ENCODE results near the gene TTC9B.
"Not testable (repeated sequence)": the region's sequence is repeated elsewhere in the genome, so short reads cannot be mapped to it uniquely, and the experiment has no call there.

Gene TTC9B

DNA sequence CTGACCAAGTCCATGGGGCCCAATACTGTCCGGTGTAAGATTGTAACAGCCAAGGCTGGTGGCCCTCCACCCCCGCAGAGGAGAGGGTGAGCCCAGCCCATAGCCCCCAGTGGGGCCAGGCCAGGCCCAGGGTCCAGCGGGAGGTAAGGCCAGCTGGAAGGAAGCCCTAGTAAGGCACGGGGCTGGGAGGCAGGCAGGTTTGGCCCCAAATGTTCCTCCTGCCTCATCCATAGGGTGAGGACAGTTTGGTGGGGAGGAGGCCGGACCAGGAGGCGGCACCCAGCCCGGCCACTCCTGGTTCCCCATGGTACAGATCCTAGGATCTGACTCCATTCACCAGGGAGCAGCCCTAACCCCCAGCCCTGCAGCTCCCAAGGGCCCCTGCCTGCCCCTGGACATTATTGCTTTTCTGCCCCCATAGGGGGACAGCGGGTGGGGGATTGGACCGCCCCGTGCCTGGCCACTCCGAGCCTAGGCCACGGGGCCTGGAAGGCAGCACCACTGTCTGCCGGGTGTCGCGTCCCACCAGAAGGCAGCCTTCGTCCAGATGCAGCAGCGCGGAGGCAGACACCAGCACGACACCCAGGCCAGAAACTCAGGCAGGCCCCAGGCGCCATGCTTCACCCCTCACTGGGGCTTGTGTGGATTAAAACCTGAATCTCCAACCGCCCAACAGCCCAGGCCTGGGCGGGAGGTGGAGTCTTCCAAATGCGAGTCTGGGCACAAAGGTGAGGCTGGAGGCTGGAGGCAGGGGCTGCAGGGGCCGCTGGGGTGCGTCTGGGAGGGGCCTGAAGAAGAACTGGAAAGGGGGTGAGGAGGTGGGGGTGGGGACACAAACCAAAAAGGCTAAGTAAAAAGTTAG, 15.0 kb upstream of the TTC9B start:
- DNase-seq (ENCODE audit: low read depth in 3 of 3), result no peak

DNA sequence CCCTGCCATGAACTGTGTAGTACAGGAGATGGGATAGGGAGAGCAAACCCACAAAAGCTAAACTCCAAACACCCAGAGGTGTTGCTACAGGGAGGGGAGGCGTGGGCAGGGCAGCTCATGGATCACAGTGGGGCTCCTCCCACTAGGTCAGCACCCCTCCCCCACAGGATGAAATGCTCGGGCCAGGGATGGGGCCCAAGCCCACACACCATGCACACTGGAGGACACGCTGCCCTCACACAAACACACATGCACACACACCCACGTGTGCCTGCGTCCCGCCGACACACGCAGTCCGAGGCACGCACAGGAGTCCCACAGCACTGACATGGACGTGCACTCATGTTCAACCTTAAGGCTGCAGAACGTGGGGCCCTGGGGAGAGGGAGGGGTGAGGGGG, 14.3 kb upstream of the TTC9B start:
- no peak for DNase-seq (ENCODE audit: low read depth in 3 of 3)

DNA sequence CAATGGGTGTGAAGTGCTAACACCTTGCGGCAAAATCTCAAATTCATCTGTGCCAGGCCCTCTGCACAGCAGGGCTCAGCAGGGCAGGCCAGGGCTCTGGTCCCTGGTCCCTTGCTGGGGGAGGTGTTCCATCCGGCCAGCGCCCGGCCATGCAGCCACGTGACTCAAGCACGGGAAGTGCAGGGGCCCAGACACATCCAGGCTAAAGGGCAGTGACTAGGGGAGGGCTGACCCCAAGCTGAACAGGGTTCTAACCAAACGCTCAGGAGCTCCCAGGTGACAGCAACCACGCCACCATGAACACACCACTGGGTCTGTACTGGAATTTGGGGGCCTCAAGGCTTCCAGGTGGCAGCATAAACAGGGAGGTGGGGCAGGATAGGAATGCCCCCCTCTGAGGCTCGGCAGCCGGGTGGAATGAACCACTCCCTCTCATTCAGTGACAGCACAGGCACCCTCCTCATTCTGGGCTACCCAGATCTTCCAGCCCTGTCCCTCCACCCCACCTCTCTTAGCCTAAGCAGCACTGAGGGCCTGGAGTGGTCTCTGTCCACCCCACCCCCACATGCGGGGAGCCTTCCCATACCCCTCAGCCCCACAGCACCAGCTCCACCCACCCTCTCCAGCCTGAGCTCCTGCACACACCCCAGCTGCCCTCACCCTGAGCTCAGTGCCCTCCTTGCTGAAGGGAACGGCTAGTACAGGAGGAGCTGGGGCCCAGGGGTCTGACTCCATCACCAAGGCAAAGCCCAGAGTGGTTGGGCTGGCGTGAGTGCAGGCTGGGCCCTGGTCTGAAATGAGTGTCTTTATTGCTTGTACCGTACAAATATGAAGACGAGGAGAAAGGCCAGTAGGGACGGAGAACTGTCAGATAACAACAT, 13.6 kb upstream of the TTC9B start:
- DNase-seq (ENCODE audit: low read depth in 3 of 3), result no peak

DNA sequence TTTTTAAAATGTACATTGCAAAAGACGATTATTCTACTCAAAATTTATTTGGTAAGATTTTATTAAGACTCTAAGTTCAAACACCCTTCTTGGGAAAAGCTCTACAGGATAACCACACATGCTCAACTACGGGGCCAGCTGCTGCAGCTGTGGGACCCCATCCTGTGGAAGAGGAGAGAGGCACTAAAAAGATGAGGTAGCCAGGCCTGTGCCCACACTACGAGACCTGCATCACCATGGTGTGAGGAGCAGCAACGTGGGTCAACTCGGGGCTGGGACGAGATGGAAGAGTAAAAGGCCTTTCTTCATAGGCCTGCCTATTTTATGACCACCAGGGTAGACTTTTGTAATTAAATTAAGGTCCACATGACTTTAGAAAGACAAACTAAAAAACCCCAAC, 12.9 kb upstream of the TTC9B start:
- no peak for DNase-seq (ENCODE audit: low read depth in 3 of 3)

DNA sequence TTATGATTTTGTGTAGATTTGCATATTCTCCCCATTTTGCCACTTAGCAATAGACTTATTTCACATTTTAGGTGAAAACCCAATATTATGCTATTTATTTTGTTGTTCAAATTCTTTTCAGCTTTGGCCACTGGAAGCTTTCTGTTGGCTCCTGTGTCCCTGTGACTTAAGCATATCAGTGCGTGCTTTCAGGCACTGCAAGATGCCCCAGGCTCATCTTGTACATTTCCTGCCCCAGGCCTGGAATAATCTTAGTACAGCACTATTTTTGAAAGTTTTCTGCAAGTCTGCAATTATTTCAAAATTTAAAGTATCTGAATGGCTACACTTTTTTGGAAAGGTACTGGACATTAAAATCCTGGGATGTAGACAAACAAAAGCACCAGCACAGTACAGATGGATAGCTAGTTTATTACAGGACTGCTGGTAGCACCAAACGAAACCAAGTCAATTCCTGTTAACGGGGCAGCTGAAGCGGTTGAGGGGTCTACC, 11.8 kb upstream of the TTC9B start:
- DNase-seq (ENCODE audit: low read depth in 3 of 3), result no peak

DNA sequence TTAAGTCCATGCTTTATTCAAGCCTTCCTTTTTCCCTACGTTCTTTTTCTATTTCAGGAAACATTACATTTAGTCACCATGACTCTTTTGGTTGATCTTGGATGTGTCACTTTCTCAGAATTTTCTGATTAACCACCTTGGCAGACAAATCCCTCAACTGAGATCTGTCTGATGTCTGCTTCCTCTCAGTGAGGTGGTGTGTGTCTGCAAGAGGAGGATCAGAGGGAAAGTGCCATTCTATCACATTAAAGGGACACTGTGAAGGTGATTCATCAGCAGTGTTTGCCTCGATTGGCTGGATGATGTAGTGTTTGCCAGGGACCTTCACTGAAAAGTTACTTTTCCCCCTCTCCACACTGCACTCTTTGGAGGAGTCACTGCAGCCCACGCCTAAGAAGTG, 11.3 kb upstream of the TTC9B start:
- no peak for DNase-seq (ENCODE audit: low read depth in 3 of 3)

DNA sequence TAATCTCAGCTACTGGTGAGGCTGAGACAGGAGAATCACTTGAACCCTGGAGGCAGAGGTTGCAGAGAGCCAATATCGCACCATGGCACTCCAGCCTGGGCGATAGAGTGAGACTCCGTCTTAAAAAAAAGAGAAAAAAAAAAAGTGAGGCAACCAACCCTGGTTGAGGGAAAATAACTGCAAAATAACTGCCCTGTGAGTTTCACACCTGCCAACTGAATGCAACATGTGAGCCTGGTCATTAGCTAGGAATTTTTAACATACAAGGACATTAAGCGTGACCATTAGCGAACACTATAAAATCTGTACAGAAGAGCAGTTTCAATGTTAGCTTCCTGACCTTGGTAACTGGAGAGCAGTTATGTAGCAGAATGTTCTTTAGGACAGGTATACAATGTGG, 10.7 kb upstream of the TTC9B start:
- no peak for DNase-seq (ENCODE audit: low read depth in 3 of 3)

DNA sequence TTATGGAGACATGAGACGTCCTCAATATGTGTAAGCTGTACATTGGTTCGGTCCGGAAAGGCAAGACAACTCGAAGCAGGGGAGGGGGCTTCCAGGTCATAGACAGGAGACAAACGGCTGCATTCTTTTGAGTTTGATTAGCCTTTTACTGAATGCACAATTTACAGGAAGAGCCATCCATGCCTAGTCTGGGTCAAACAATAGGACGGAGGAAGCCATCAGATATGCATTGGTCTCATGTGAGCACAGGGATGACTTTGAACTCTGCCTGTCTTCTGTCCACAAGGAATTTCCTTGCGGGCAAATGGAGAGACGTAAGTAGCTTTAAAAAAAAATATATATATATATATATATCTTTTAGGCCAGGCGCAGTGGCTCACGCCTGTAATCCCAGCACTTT, 10.2 kb upstream of the TTC9B start:
- DNase-seq (ENCODE audit: low read depth in 3 of 3), result no peak

DNA sequence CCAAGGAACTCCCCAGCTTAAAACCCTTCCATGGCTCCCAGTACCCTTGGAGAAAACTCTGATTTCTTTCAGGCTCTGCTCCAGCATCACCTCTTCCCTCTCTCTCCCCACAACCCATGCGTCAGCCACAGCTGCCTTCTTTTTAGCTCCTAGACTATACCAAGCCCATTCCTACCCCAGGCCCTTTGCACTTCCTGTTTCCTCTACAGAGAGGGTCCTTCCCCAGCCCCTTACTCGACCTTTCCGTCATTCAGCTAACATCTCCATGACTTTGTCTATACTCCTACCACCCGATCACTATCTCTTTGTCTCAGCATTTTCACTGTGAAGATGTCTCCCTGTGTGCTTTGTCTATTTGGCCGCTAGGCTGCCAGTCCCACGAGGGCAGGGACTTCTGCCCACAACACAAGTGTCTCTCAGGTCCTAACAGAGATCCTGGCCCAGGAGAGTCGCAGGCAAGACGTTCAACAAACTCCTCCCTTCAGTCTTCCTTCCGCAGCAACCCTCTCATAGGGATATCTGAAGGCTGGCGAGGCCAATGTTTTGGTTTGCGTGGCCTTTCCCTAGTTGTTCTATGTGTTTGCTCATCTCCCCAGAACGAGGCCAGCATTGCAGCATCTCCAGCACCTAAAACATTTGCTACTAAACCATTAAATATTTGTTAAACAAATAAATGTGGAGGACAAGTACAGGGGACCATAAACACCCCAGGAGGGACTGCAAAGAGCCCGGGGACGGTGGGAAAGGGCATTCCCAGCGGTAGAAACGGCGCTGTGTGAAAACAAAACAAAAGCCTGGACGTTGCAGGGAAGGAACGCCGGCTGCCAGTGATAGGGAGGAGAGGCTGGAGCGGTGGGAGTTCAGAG, 7.5 kb upstream of the TTC9B start:
- DNase-seq (ENCODE audit: low read depth in 3 of 3), result no peak

DNA sequence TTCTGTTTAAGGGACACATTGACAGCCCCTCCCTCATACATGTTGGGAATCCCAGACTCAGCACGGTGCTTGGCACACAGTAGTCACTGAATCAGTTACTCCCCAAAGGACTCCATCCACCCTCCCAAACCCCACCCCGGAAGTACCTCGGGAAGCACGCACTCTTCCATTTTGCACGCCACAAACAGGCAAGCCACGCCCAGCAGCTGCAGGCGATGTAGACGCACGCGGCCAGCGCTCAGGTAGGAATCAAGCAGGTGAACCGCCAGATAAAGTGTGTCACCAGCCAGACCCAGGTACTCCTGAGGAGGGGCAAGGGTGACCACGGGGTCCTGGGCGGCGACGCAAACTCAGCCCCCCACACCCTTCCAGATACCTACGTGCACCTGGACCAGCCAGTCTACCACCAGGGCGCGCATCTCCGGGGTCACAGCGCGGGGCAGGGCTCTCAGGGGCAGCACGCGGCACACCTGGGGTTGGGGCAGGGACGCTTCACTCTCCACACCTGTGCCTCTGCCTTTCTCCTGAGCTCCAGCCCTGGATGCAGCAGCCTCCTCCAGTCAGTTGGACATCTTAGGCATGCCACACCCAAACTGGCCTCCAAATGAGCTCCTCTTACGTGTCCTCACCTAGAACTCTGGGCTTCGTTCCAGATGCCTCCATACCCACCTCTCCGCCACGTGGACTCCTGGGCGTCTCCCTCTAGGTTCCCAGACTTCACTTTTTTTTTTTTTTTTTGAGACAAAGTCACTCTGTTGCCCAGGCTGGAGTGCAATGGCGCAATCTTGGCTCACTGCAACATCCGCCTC, 6.4 kb upstream of the TTC9B start:
- no peak for DNase-seq (ENCODE audit: low read depth in 3 of 3)

DNA sequence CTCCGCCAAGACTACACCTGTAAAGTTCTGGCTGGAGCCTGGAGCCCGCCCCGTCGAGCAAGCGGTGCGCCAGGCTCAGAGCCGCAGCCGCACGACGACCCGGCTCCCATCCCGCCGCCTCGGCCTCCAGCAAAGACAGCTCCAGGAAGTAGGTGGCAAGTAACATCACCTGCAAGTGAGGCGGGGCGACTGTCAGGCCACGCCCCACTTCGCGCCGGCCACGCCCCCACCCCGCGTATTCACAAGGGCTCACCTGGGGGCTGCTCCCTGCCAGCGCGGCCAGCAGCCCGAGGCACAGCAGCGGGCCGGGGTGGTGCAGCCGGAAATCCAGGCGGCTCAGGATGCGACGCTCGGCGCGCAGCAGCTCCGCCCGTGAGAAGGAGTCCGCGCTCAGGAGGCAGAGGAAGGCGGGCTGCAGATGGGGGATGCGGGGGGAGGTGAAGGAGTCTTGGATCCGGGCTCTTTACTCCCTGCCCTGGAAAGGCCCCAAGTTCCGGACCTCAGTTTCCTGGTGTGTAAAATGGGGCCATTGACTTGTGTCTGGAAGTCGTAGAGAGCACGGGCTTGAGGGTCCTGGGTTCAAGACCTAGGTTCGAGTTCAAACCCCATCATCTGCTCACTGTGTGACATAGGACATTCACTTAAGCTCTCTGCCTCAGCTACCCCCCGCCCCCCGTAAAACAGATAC, 5.1 kb upstream of the TTC9B start:
- DNase-seq (ENCODE audit: low read depth in 3 of 3), result no peak

DNA sequence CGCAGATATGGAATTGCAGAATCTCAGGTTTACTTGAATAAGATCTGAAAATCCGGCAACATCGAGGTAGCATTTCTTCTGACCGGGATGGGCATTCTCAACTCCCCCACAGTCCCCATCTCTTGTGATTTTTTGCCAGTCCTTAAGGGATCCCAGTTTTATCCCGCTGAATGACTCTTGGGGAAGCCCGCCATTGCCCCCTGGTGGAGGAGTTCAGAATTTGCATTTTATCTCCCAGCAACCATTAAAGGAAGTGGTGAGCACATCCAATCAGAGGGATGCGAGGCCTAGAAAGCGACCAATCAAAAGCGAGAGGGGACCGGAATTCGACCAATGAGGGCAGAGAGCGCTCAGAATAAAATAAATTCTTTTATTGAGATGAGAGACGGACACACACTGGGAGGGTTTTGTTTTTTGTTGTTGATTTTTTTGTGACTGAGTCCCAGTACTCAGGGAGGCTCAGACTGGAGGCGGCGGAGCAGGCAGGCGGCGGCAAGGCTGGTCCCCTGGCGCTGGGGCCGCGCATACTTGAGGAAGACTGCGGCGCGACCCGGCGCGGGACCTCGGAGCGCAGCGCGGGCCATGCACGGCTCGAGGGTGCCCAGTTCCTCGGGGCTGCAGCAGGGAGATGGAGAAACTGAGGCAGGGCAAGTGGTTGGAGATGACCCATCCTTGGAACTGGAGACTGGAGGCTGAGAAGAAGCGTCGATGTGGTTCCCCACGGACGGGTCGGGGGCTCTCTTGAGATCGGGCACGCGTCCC, 3.9 kb upstream of the TTC9B start:
- DNase-seq (ENCODE audit: low read depth in 3 of 3), result peak; percentile 53 to 73 (median 62)

DNA sequence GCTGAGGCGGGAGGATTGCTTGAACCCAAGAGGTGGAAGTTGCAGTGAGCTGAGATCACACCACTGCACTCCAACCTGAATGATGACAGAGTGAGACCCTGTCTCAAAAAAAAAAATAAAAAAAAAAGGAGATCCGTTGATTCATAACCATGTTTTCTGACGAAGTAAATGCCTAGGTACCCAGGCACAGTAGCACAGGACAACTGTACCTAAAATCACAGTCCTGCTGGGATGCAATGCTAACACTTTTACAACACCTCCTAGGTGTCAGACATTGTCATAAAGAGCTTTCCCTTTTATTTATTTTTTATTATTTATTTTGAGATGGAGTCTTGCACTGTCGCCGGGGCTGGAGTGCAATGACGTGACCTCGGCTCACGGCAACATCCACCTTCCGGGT, 2.5 kb upstream of the TTC9B start:
- DNase-seq (ENCODE audit: low read depth in 3 of 3), result no peak

DNA sequence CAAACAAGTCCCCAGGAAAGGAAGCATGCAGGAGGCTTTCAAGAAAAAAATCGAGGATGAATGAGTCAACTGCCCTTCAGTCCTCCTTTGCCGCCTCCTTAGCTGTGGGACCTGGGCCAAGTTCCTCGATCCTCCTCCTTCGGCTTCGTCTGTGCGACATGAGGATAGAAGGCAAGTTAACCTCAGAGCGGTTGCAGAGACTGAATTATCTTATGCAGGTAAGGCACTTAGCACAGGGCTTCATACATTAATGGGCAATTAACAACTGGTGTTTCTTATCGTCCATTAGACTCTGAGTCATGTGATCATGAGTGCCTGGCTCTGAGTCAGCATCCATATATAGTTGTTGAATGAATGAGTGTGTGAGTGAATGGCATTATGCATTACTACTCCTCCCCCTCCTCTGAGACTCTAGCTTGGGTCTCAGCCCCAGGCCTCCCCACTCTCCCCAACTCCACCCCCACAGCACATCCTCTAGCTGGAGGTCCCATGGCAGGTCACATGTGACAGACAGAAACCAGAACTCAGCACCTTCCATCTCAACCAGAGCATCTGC, 1.6 kb upstream of the TTC9B start:
- no peak for DNase-seq (ENCODE audit: low read depth in 3 of 3)

DNA sequence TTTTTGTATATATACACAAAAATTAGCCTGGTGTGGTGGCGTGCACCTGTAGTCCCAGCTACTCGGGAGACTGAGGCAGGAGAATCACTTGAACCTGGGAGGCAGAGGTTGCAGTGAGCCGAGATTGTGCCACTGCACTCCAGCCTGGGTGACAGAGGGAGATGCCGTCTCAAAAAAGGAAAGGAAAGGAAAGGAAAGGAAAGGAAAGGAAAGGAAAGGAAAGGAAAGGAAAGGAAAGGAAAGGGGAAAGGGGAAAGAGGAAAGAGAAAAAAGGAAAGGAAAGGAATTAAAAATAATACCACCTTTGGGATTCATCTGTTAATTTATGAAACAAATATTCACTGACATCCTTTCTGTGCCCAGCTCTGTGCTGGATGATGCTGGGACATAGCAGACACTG, 845 bp upstream of the TTC9B start:
- not testable (repeated sequence) for DNase-seq (ENCODE audit: low read depth in 3 of 3)

DNA sequence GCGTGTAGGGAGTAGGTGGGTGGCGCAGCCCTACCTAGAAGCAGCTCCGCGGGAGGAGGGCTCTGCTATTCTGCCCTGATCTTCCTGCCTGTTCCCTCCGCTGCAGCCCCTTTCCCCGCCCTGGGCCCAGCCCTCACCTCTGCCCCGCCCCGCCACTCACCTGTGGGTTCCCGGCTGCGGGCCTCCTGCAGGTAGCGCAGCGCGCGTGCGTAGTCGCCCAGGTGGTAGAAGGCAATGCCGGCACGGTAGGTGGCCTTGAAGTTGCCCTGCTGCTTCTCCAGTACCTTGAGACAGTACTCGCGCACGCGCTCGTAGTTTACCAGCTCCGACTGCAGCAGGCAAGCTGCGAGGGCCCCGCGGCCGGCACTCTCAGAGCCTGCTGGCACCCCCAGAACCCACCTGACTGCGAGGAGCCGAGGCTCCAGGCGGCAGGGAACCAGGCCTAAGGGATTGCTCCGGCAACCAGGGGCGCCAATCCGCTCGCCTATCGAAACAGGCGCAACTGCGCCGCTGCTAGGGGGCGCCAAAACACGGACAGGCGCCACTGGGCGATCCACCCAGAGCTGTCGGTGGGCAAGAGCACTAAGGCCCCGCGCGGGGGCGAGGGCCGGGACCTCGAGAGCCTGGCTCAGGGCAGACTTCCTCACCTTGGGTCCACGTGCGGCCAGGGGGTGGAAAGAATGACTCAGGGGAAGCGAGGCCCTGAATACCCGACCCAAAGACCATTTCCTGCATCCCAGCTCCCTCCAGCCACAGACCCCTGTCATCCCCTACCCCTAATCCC, 965 bp downstream of the TTC9B start:
- no peak for DNase-seq (ENCODE audit: low read depth in 3 of 3)

DNA sequence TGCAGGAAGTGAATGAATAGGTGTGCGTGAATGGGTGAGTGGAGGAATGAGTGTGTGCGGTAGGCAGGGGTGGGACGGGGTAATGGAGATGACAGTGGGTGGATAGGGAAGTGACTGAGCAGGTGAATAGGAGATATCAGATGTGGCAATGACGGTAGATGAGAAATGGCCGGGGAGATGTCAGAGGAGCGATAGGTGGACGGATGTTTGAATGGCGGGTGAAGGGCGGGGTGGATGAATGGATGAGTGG, 1.5 kb downstream of the TTC9B start:
- DNase-seq (ENCODE audit: low read depth in 3 of 3), result no peak

DNA sequence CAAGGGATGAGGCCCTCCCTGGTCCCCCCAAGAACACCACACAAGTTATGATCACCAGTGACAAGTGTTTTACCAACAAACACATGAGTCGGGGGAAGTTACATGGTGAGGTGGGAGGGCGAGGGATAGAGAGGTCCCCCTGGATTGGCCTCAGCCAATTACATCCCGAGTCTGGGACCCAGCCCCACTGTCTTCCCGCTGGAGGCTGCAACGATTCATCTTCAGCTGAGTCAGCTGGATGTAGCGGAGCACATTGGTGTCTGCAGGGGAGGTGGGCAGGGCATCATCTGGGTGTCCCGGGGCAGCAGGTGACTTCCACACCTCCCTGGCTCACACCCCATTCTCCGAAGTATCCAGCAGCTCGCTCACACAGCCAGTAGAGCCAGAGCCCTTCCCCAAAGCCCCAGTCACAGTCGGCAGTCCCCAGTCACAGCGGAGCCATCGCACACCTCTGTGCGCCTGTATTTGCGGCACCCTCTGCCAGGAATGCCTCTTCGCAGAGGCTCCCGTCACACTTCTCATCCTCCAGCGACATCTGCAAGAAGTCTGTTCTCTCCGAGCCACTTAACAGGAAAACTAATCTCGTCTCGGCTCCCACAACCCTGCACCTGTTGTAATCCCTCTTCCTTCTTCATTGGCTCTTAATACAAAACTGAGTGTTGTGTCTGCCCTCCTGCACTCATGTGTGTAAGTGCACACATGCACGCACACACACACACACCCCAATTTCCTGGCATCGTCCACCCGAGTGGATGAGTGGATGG, 2.0 kb downstream of the TTC9B start:
- no peak for DNase-seq (ENCODE audit: low read depth in 3 of 3)
